ENCODE results near the gene PPP1R16B.
A peak's percentile ranks its signal among the peaks of the same experiment; 100 is the strongest.

PPP1R16B gene

DNA sequence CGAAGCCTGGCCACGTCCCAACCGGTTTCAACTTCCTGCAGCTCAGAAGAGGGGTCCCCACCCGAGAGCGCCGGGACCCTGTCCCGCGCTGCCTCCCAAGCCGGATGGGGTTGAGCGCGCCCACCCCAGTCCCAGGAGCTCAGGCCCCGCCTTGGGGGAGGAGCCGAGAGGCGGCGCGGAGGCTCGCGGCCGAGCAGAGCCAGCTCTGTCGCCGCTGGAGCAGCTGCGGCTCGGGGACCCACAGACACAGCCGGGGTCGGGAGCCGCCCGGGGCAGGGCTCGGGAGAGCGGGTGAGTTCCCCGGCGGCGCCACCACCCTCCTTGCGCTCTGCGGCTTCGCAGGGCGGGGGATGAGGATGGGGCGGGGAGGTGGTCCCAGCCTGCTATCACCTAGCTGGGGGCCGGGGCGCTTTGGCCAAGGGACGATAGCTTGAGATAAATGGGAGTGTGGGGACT is at the start of gene PPP1R16B:
Gene PPP1R16B, plus strand, starts transcription at position 196 of the 456 bp plus-strand sequence. CDS start 30,229 bp downstream, outside the sequence.
- peak; percentile 64 to 71 for DNase-seq (ENCODE audit: low read depth in 2 of 2)

DNA sequence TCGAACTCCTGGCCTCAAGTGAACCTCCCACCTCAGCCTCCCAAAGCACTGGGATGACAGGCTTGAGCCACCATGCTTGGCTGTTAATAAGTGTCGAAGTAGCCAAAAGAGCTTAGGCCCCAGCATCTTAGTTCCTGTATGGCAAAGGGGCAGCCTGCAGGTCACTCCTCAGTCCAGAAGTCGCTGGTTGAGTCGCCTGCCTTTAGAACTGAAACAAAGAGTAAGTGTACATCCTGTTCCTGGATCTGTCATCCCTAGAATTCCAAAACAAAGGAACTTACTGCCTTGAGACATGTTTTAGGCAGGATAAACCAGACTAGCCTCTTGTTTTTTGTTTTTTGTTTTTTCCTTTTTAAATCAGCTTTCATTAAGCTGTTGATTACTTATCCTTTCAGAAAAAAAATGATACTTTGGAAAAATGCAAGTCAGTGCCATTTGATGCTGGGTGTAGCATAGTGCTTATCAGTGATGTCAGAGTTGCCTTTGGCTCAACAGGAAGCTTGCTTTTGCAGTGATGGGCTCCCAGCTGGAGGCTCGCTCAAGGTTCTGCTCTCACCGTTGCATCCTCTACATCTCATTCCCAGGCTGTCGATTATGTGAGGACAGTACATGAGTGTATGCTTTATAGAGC is 48.2 kb upstream of the PPP1R16B start:
- DNase-seq (ENCODE audit: low read depth in 2 of 2) = no peak

DNA sequence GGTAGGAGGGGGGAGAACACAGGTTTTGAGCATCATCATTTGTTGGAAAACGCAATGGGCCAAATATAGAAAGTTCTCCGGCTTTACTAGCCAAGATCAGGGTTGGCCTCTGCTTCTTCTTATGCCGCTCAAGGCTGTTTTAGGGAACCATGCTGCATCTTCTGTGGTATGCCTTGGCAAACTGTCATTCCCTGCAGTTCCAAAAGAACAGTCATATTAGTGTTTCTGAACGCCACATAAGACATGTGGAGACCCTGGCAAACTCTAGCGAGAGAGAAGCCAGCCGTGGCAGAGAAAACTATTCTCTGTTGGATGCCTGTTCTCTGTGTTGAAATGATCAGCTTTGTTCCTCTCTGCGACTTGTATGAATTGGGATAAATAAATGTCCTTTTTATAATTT is 46.4 kb upstream of the PPP1R16B start:
- DNase-seq (ENCODE audit: low read depth in 2 of 2) = no peak

DNA sequence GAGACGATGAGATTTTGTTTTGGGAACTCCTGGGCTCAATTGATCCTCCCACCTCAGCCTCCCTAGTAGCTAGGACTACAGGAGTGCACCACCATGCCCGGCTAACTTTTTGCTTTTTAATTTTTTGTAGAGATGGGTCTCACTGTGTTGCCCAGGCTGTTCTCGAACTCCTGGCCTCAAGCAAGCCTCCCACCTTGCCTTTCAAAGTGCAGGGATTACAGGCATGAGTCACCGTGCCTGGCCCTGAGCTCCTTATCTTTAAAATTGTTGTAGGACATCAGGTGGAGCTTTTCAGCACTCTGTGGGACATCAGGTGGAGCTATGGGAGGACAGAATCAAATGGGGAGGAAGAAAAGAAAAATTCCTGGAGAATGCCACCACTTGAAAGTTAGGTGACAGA is 44.5 kb upstream of the PPP1R16B start:
- DNase-seq (ENCODE audit: low read depth in 2 of 2) = no peak

DNA sequence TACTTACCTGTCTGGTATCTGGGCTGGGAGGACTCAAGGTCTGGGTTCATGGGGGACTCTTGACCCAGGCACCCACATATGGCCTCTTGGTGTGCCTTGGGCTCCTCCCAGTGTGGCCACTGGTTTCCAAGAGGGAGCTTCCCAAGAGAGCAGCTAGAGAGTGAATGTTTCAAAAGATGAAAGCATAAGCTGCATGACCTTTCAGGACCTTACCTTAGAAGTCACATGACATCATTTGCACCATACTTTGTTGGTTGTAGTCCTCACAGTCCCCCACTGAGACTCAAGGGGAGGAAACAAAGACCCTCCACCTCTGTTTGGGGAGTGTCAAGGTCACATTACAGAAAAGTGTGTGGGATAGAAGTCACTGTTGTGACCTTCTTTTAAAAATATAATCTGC is 43.3 kb upstream of the PPP1R16B start:
- no peak for DNase-seq (ENCODE audit: low read depth in 2 of 2)

DNA sequence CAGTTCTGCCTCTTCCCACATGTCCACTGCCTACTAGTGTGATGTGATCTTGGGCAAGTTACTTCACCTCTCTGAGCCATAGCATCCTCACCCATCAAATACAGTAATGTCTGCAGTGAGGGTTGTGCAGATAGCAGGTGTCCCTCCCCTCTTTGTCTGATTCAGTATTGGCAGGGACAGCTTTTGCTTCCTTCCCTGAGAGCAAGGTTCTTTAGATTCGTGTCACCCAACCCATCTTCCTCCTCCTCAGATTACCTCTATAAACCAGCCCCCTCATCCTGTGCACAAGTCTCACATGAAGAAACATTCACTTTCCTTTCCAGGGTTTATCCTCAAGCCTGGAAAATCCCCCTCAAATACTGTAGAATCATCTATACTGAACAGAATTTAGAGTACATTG is 41.9 kb upstream of the PPP1R16B start:
- no peak for DNase-seq (ENCODE audit: low read depth in 2 of 2)

DNA sequence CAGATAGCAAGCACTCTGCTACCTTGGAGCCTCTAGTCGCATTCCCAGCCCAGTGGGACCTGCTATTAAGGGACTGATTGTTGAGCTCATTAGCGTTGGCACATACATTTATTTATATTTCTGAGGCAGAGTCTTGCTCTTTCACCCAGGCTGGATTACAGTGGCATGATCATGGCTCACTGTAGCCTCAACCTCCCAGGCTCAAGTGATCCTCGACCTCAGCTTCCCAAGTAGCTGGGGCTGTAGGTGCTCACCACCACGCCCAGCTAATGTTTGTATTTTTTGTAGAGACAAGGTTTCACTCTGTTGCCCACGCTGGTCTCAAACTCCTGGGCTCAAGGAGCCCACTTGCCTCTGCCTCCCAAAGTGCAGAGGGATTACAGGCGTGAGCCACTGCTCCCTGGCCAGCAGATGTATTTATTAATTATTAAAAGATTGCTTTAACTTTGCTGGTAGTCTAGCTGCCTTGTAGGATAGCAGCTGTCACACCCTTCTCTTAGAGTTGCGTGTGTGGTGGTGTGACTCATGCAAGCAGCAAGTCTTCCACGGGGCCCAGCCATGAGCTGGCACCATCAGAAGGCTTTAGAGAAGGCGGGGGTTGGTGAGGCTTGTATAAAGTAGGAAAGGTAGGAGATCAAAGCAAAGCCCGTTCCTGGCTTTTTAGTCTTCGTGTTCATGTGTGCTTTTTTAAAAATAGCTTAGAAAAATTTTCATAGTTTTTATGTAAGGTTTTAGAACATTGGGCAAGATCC is 40.8 kb upstream of the PPP1R16B start:
- no peak for DNase-seq (ENCODE audit: low read depth in 2 of 2)

DNA sequence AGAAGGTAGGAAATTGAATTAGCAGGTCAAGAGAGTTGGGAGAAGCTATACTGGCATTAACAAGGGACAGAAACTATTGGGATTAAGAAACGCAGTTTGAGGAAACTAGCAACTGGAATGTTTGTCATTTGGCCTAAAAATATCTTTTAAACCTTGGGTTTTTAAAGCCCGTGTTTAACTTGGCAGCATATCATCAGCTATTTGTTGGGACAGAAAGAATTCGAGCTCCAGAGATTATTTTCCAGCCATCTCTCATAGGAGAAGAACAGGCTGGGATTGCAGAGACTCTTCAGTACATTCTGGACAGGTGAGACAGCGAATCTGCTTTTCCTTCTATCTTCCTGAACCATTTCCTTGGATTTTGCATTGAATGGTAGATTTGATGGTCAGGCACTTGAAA is 39.4 kb upstream of the PPP1R16B start:
- no peak for DNase-seq (ENCODE audit: low read depth in 2 of 2)

DNA sequence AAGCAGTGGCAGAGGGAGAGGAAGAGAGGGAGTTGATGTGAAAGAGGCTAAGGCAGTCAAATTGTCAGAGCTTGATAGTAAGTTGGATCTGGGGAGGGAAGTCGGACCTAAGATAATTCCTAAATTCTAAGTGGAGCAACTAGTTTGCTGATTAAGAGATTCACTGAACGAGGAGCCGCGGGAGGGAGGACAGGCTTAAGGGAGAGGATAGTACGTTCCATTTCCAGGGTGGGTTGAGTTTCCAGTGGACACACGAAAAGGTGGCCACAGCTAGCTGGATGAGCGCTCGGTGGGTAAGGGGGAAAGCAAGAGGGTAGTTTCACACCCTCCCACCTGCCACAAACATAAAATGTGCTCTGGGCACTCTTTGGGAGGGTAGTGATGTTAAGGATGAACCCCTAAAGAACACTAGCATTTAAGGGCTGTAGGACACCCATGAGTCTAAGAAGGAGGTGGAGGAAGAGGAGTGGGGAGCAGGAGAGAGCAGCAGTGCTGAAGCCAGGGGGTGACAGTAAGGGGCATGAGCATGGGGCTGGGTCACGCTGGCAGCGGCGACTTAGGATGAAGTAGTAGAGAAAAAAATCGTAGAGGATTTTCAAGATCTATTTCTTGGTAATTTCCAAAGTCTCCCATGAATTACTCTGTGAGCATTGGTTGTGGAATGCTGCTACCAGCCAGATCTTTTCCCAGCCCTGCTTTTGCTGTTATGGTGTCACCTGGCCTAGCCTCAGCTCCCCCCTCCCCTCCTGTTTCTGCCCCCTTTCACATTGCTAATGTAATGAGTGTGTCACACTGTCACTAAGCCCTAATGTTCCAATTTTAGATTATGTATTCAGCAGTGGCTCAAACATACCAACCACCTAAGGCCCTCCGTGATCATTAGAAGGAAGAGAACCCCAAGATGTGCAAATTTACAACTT is 35.9 kb upstream of the PPP1R16B start:
- DNase-seq (ENCODE audit: low read depth in 2 of 2) = no peak

DNA sequence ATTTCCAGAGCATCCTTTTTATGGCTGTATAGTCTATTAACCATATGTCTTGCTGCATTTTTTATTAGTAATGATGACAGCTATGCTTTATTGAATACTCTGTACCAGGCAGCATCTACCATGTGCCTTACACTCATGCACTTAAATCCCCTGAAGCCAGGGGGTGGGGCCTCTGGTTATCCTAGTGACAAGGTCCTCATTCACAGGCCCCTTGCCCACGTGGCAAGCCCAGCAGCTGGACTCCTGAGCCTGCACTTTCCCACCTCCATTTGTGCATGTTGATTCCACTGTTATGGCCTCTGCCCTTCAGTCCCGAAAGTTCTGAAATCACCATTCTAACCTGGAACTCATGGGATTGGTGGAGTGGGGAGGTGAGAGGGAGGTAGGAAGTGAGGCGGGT is 35.0 kb upstream of the PPP1R16B start:
- no peak for DNase-seq (ENCODE audit: low read depth in 2 of 2)

DNA sequence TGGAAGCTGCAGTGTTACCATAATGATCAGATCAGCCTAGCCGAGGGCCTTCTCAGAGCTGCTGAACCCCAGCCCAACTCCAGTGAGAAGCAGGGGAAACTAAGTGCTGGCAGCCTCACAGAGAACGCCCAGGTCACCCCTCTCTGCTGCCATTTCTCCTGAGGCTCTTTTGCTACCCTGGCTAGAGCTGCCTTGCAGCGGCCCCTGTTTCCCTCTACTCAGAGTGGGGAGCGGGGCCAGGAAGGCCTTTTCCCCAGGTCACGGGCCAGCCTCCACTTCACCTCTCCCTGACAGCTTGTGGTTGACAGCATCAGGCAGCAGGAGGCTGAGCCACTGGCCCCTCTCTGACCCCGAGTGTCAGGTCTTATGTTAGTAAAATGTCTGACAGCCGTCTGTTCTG is 34.5 kb upstream of the PPP1R16B start:
- DNase-seq (ENCODE audit: low read depth in 2 of 2) = no peak

DNA sequence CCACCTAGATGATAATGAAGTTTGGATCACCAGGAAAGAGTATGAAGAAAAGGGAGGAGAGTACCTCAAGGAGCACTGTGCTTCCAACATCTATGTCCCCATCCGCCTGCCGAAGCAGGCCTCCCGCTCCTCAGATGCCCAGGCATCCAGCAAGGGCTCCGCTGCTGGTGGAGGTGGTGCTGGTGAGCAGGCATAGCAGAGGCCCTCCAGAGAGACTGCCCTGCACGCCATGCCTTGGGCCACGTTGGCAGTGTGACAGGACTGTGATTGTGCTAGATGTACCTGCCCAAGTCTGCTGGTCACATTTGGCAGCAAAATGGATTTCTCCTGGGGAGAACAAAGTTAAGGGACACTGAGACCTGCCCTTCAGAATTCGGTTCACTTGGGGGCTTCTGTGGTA is 33.9 kb upstream of the PPP1R16B start:
- DNase-seq (ENCODE audit: low read depth in 2 of 2) = no peak

DNA sequence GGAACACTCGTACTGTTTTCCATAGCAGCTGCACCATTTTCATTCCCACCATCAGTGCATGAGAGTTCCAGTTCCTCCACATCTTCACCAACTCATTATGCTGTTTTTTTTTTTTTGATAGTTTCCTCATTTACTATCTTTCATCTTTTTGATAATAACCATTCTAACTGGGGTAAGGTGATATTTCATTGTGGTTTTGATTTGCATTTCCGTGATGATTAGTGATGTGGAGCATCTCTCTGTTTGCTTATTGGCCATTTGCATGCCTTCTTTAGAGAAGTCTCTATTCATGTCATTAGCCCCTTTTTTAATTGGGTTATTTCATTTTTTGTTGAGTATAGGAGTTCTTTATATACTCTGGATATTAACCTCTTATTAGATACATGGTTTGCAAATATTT is 31.3 kb upstream of the PPP1R16B start:
- DNase-seq (ENCODE audit: low read depth in 2 of 2) = no peak

DNA sequence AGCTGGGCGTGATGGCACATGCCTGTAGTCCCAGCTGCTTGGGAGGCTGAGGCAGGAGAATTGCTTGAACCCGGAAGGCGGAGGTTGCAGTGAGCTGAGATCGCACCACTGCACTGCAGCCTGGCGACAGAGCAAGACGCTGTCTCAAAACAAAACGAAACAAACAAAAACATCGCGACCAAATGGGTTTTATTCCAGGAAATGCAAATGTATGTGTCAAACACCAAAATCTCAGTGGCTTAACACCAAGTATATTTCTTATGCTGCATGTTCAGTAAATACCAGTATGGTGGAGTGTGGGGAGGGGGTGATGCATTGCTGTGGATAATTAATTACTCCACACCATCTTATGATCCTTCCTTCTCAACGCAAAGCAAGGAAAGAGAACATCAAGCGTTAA is 29.1 kb upstream of the PPP1R16B start:
- DNase-seq (ENCODE audit: low read depth in 2 of 2) = no peak

DNA sequence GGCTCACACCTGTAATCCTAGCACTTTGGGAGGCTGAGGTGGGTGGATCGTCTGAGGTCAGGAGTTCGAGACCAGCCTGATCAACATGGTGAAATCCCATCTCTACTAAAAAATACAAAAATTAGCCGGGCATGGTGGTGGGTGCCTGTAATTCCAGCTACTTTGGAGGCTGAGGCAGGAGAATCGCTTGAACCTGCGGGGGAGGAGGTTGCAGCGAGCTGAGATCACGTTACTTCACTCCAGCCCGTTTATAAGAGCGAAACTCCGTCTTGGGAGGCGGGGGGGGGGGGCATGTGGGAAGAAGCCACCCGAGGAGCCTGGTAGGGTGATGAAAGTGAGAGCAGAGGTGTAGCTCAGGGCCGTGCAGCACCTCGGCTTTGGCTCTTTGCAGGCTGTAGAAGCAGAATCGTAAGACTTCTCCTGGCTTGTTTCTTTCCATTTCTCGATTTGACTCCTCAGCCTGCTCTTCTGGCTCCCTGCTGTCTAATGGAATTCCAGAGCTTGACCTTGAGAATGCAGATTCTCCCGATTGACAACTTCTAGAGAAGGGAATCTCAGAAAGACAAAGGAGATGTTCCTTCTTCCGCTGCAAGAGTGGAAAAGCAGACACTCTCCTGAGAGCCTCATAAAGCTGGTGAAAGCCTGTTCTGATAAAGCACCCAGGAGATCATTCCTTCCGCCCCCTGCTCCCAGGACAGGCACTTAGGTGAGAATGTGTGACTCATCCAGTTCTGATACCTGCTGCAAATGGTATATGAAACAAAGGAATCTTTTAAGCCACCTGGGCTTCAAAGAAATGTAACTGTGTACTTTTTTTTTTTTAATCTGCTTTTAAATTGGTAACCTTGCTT is 26.0 kb upstream of the PPP1R16B start:
- DNase-seq (ENCODE audit: low read depth in 2 of 2) = no peak

DNA sequence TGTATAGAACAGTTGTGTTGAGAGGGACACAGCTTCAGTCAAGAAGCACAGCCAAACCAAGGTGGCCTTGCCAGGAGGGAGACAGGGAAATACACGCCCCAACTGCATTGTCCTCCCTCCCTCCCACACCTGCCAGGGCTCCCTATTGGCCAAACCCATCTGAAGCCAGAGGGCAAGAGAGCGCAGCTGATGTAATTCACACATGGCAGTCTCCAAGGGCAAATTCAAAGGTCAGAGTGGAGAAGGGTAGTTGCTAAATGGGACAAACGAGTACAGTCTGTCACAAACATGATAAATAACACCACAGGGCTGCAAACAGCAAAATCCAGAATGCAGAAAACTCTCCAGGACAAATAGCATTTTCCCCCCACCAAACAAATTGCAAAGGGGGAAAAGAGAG is 23.2 kb upstream of the PPP1R16B start:
- DNase-seq (ENCODE audit: low read depth in 2 of 2) = no peak

DNA sequence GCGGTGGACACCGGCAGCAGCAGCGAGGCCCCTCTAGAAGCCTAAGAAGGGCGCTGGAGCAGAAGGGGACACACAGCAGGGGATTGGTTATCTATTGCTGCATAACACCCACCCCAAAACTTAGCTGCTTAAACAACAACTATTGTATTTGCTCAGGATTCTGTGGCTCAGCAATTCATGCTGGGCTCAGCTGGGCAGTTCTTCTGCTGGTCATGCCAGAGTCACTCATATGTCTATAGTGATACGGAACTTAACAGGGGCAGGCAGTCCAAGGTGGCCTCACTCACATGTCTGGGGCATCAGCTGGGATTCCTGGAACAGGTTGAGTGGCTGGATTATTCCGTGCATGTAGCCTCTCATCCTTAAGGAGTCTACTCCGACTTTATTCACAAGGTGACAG is 17.6 kb upstream of the PPP1R16B start:
- no peak for DNase-seq (ENCODE audit: low read depth in 2 of 2)

DNA sequence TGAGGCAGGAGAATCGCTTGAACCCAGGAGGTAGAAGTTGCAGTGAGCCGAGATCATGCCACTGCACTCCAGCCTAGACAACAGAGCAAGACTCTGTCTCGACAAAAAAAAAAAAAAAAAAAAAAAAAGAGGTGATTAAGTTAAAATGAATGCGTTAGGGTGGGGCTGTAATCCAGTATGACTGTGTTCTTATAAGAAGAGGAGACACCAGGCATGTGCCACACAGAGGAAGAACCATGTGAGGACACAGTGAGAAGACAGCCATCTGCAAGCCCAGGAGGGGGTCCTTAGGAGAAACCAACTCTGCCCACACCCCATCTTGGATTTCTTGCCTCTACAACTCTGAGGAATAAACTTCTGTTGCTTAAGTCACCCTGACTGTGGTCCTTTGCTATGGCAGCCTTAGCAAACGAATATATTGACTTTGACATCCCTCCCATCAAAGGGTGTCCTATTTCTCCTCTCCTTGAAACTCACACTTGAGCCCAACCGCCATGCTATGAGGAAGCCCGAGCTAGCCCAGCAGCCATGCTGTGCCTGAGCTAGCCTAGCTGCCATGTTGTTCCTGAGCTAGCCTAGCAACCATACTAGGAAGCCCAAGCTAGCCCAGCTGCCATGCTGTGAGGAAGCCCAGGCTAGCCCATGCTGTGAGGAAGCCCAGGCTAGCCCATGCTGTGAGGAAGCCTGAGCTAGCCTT is 15.8 kb upstream of the PPP1R16B start:
- no peak for DNase-seq (ENCODE audit: low read depth in 2 of 2)

DNA sequence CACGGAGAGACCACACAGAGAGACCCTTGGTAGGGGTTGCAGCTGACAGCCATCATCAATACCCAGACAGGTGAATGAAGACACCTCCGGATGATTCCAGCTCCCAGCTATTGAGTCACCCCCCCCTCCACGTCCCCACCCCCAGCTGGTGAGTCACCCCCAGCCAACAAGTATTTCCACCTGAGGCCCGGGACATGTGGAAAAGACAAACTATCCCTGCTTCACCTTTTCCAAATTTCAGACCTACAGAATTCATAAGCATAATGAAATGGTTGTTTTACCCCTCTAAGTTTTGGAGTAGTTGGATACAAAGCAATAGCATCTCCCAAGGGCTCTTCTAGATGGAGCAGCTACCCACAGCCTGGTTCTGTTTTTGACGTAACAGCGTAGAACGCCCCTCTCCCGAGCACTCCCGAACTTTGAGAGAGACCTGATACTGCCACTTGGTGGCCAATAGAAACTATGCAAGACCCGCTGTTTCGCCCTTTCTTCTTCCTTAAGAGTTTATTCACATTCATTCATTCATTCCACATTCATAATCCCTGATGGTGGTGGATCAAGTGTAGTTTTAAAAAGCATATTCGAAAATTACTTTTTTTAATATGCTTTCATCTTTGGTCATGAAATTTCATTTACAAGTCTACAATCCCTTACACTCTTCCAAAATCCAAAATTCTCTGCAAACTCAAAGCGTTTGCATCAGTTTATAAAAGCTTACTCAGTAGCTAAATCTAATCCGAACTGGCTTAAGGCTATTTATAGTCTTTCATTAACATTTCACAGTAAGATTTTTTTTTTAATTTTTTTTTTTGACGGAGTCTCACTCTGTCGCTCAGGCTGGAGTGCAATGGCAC is 15.1 kb upstream of the PPP1R16B start:
- DNase-seq (ENCODE audit: low read depth in 2 of 2) = no peak

DNA sequence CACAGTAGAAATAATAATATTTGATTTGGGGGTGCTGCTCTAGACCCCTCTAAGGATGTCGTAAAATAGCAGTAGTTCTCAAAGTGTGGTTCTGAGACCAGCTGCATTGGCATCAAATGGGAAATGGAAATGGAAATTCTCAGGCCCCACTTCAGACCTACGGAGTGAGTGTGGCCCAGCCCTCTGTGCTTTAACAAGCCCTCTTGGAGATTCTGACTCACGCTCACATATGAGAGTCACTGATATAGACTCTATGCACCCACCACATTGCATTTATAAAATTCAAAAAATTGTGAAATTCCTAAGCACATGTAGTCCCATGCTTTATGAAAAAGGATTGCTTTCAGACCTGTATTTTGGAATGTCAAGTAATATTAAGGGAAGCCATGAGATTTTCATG is 14.2 kb upstream of the PPP1R16B start:
- DNase-seq (ENCODE audit: low read depth in 2 of 2) = no peak

Data from stimulated activated CD8-positive, alpha-beta memory T cell treated with anti-CD3 and anti-CD28 coated beads, Interleukin-2, amount 100 ng/mL, for 1 hour (primary cell).